ENCODE results near the gene DDX24.

DDX24 gene

GRCh38 chr14:94005324-94006073 lies 75.5 kb downstream of the DDX24 start:
- no peak for DNase-seq (ENCODE audit: low read depth)

GRCh38 chr14:94004015-94004414 lies 77.0 kb downstream of the DDX24 start:
- DNase-seq (ENCODE audit: low read depth), result no peak

GRCh38 chr14:94003397-94003796 lies 77.6 kb downstream of the DDX24 start:
- DNase-seq (ENCODE audit: low read depth), result no peak

- DNase-seq (ENCODE audit: low read depth), result peak; percentile 44
These were observed 79.3 kb downstream of the DDX24 start for GRCh38 chr14:94001501-94002396.

- DNase-seq (ENCODE audit: low read depth), result no peak
These were observed 80.0 kb downstream of the DDX24 start for GRCh38 chr14:94001016-94001415.

GRCh38 chr14:94000267-94000666 lies 80.7 kb downstream of the DDX24 start:
- no peak for DNase-seq (ENCODE audit: low read depth)

GRCh38 chr14:93999573-93999972 lies 81.4 kb downstream of the DDX24 start:
- DNase-seq (ENCODE audit: low read depth), result no peak

- no peak for DNase-seq (ENCODE audit: low read depth)
These were observed 82.1 kb downstream of the DDX24 start for GRCh38 chr14:93998871-93999403.

Data from CMK (cell line).